Progenitor cell of endocrine pancreas (in vitro differentiated cells): ENCODE results near the gene WDR77. TPM values are rescaled to one million over a fixed set of nuclear protein-coding genes. Genes with fewer than 3 reads are reported as not detected.

Experiments used
- DNase-seq: peaks from one replicate; pipeline ENCODE4 v3.0.0; 2021; ENCODE audit warnings: low spot score; ENCODE audit not compliant: unreplicated experiment
- H3K27ac Mint-ChIP-seq: 2 replicates; pipeline ENCODE4 v1.8.0; 2021; ENCODE audit warnings: mild to moderate bottlenecking, moderate library complexity, mixed read lengths
- H3K27me3 Mint-ChIP-seq: 2 replicates; pipeline ENCODE4 v1.8.0; 2021; ENCODE audit warnings: mixed read lengths
- H3K36me3 Mint-ChIP-seq: 2 replicates; pipeline ENCODE4 v1.8.0; 2022; ENCODE audit warnings: mixed read lengths; ENCODE audit not compliant: insufficient read depth
- H3K4me1 Mint-ChIP-seq: 2 replicates; pipeline ENCODE4 v1.8.0; 2021; ENCODE audit warnings: low read depth, mixed read lengths
- H3K4me3 Mint-ChIP-seq: 2 replicates; pipeline ENCODE4 v1.8.0; 2021; ENCODE audit warnings: low read depth, mild to moderate bottlenecking, moderate library complexity, mixed read lengths
- H3K9me3 Mint-ChIP-seq: 2 replicates; pipeline ENCODE4 v1.8.0; 2021; ENCODE audit warnings: low read depth, mixed read lengths
- CTCF ChIP-seq: fragments of 200-600 bp; sonication (generic); IDR thresholded peaks from one replicate; pipeline ENCODE4 v1.5.0; 2021; ENCODE audit warnings: antibody characterized with exemption, mild to moderate bottlenecking; ENCODE audit not compliant: unreplicated experiment
- total RNA-seq: library from RNA; stranded (reverse); gene quantifications from 2 replicates; pipeline ENCODE4 v1.2.1, GENCODE V29; 2021

The WDR77 gene
- total RNA-seq, 1 donor from 2014 or later = 91.2 TPM

- Mint-ChIP-seq H3K27me3 (no peaks in the 10 kb centered on the region), H3K27ac (no peak overlapping the region), H3K4me3 (no peak overlapping the region), H3K36me3 (no peaks in the 10 kb centered on the region), H3K4me1 (peaks cover 20% of the 10 kb centered on the region), H3K9me3 (peaks cover 4% of the 10 kb centered on the region)
- DNase-seq = no peak
- no peak for TF ChIP-seq CTCF
Measured at GRCh38 chr1:111414756-111415155, 34.3 kb downstream of the WDR77 start.

- Mint-ChIP-seq H3K27me3 (no peaks in the 10 kb centered on the region), H3K9me3 (peaks cover 4% of the 10 kb centered on the region), H3K4me1 (peaks cover 16% of the 10 kb centered on the region), H3K36me3 (no peaks in the 10 kb centered on the region), H3K27ac (no peak overlapping the region), H3K4me3 (no peak overlapping the region)
- no peak for TF ChIP-seq CTCF
- no peak for DNase-seq
Measured at GRCh38 chr1:111412839-111413238, 36.2 kb downstream of the WDR77 start.

- DNase-seq = no peak
- Mint-ChIP-seq H3K9me3 (peaks cover 4% of the 10 kb centered on the region), H3K27me3 (no peaks in the 10 kb centered on the region), H3K4me1 (peaks cover 6% of the 10 kb centered on the region), H3K27ac (no peak overlapping the region), H3K4me3 (no peak overlapping the region), H3K36me3 (no peaks in the 10 kb centered on the region)
- no peak for TF ChIP-seq CTCF
Measured at GRCh38 chr1:111407301-111407700, 41.8 kb downstream of the WDR77 start.

- no peak overlapping the region for H3K4me3 Mint-ChIP-seq
- DNase-seq = no peak
- H3K36me3 Mint-ChIP-seq = no peaks in the 10 kb centered on the region
- H3K4me1 Mint-ChIP-seq = peaks cover 6% of the 10 kb centered on the region
- H3K27ac Mint-ChIP-seq = no peak overlapping the region
- no peak for TF ChIP-seq CTCF
- no peaks in the 10 kb centered on the region for H3K27me3 Mint-ChIP-seq
- peaks cover 4% of the 10 kb centered on the region for H3K9me3 Mint-ChIP-seq
Measured at GRCh38 chr1:111406321-111406768, 42.7 kb downstream of the WDR77 start.

GRCh38 chr1:111404588-111404987 lies 44.5 kb downstream of the WDR77 start:
- no peaks in the 10 kb centered on the region for H3K9me3 Mint-ChIP-seq
- no peaks in the 10 kb centered on the region for H3K27me3 Mint-ChIP-seq
- DNase-seq = no peak
- no peak overlapping the region for H3K4me3 Mint-ChIP-seq
- no peak for TF ChIP-seq CTCF
- no peak overlapping the region for H3K27ac Mint-ChIP-seq
- no peaks in the 10 kb centered on the region for H3K36me3 Mint-ChIP-seq
- peaks cover 10% of the 10 kb centered on the region for H3K4me1 Mint-ChIP-seq
